Stimulated activated CD8-positive, alpha-beta memory T cell treated with anti-CD3 and anti-CD28 coated beads, Interleukin-7, amount 100 ng/mL, for 1 hour (primary cell): ENCODE data around the gene APC2.
A peak's percentile ranks its signal among the peaks of the same experiment; 100 is the strongest.
"Not testable (repeated sequence)": the region's sequence is repeated elsewhere in the genome, so short reads cannot be mapped to it uniquely, and the experiment has no call there.

ENCODE experiments used
- DNase-seq, 2 donors: peaks; one replicate each; pipeline ENCODE4 v3.0.0-alpha.2; 2020; ENCODE audit warnings: low read depth in 2 of 2

The APC2 gene

DNA sequence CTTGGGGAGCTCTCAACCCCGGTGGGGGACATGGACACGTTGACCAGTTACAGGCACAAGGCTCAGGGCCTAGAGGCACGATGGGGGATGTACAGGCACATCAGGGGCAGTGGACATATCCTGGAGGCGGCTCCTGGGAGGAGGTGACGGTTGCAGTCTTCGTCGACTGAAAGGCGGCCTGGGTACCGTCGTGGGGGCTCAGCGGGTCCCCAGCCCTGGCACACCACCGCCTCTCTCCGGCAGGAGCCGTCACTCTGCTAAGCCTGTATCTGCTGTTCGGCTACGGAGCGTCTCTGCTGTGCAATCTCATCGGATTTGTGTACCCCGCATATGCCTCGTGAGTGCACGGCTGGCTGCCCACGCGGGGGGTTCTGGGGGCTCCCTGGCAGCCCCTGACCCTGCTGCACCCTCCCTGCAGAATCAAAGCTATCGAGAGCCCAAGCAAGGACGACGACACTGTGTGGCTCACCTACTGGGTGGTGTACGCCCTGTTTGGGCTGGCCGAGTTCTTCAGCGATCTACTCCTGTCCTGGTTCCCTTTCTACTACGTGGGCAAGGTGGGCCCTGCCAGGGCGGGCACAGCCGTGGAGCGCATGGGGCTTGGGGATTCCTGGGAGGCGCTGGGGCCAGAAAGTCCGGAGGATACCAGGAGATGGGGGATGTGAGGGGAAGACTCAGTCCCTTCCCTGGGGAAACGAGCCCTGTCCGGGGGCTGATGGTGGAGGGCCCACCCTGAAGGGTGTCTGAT is 45.3 kb downstream of the APC2 start:
- DNase-seq, result no peak

DNA sequence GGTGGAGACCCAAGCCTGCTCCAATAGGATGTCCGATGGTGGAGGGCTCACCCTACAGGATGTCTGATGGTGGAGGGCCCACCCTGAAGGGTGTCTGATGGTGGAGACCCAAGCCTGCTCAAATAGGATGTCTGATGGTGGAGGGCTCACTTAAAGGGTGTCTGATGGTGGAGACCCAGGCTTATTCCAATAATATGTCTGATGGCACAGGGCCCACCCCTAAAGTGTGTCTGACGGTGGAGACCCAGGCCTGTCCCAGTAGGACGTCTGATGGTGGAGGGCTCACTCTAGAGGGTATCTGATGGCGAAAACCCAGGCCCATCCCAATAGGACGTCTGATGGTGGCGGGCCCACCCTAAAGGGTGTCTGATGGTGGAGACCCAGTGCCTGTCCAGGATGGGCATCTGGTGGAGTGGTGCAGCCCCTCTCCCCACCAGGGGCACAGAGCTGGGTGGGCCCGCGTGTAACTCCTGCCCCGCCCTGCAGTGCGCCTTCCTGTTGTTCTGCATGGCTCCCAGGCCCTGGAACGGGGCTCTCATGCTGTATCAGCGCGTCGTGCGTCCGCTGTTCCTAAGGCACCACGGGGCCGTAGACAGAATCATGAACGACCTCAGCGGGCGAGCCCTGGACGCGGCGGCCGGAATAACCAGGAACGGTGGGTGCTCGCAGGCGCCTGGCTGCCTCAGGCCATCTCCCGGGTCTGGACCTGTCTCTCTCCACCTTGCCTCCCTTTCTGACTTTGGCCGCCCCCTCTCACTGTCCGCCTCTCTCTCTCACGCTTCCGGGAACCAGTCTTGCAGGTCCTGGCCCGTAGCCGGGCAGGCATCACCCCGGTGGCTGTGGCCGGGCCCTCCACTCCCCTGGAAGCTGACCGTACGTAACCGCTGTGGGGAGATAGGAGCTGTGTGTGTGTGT is 46.1 kb downstream of the APC2 start:
- no peak for DNase-seq

DNA sequence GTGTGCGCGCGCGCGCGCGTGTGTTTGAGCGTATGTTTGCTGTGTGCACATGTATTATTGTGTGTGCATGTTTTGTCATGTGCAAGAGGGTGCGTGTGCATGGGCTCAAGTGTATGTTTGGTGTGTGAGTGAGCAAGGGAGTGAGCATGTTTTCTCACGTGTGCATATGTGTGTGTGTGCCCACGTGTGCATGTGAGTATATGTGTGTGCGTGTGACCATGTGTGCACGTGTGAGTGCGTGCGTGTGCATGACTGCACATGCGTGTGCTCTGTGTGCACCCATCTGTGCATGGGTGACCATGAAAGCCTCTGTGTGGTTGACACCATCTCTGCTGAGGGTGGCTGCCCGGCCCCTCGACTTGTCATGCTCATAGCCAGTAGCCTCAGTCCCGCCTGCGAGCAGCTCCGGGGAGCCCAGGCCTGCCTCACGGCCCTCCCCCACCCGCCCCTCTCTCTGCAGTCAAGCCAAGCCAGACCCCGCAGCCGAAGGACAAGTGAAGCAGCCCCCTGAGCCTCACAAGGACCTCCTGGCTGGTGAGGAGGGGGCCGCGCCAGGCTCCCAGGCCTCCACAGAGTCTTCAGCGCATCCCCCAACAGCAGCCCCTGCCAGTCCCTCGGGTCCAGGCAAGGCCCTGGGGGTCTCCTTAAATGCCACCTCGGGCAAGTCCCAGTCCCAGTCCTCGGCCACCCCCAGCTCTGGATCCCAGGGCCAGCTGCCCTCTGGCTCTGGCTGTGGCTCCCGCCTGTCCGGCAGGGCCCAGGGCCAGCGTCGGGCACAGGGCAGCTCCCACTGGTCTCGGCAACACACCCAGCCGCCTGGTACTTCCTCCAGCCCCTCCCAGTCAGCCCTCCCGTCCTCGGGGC is 47.0 kb downstream of the APC2 start:
- DNase-seq, result no peak

DNA sequence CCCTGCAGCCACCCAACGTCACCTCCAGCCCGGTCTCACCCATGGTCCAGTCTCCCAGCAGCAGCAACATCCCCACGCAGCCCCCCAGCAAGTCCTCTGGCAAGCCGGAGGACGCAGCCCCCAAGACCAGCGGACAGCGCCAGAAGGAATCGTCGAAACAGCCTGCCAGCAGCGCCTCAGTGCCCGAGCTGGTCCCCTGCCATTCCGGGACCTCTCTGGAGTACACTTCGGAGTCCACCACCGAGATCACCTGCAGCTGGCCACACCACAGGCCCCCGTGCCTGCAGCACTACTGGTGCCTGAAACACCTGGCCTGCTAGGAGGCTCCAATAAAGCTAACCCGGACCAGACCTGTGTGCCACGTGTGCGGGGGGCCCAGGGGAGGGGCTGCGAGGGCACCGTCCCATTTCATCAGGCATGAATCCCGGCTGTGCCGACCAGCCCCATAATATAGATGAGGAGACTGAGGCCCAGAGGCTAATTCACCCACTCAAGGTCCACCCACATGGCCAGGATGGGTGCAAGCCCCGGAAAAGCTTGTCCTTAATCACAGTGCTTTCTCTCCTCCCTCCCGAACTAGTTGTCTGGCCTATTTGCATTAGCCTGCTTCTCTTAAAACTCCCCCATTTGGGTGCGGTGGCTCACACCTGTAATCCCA is 47.8 kb downstream of the APC2 start:
- no peak for DNase-seq

GRCh38 chr19:1499231-1499630 is 49.3 kb downstream of the APC2 start:
- DNase-seq, result not testable (repeated sequence)

DNA sequence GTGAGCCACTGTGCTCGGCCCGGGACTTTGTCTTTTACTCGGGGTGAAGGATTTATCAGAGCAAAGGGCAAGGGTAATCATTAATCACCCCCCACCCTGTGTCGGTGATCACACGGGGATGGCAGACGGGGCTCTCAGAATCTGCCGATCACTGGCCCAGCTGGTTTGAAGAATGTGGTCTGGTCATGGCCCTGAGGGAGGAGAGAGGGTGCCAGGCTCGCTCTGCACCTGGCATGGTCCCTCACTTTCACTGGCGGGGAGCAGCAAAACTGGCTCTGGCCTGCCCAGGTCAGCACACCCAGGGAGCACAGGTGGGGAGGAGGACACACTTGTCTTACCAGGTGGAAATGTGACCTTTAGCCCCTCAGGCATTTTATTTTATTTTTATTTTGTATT is 51.3 kb downstream of the APC2 start:
- no peak for DNase-seq

DNA sequence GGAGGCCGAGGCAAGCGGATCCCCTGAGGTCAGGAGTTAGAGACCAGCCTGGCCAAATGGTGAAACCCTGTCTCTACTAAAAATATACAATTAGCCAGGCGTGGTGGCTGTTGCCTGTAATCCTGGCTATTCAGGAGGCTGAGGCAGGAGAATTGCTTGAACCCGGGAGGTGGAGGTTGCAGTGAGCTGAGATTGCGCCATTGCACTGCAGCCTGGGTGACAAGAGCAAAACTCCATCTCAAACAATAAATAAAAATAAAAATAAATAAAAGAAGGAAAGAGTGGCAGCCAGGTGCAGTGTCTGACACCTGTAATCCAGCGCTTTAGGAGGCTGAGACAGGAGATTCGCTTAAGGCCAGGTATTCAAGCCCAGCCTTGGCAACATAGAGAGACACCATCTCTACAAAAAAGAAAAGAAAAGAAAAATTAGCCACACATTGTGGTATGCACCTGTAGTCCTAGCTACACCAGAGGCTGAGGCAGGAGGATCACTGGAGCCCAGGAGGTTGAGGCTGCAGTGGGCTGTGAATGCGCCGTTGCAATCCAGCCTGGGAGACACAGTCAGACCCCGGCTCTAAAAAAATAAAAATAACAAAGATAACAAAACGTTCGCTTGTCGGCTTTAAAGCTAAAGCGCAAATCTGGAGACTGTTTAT is 52.6 kb downstream of the APC2 start:
- no peak for DNase-seq

- peak; percentile 25 to 31 for DNase-seq
Measured at GRCh38 chr19:1503089-1503924, 53.4 kb downstream of the APC2 start.

DNA sequence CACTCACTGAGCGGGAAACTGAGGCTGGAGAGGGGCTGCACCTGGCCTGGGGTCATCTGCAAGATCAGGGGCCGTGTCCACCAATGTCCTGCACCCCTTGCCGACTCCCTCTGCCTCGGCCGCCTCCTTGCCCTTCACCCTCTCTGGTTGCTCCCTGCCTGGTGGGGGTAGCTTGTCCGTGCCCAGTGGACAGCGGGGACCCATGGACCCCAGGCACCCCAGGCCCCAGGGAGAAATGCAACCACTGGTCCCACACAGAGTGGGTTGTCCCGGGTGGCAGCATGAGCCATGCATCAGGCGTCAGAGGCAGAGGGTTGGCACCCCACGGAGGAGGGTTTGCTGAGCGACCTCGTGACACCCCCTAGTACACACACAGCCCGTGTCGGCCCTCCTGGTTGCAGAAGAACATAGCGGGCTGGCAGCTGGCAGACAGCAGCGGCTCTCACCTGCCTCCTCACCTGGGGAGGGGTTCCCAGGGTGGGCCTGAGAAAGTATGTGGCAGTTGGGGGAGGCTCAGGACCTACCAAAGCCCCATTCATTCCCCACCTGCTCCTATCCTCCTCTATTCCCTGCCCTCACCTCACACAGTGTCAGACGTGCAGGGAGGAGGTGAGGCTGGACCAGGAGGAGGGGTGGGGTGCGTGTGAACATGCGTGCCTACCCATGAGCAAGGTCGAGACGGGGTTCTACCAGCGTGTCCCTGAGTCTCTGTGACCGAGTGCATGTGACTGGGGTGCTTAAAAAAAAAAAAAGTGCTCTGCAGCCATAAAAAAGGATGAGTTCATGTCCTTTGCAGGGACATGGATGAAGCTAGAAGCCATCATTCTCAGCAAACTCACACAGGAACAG is 54.2 kb downstream of the APC2 start:
- DNase-seq, result no peak

DNA sequence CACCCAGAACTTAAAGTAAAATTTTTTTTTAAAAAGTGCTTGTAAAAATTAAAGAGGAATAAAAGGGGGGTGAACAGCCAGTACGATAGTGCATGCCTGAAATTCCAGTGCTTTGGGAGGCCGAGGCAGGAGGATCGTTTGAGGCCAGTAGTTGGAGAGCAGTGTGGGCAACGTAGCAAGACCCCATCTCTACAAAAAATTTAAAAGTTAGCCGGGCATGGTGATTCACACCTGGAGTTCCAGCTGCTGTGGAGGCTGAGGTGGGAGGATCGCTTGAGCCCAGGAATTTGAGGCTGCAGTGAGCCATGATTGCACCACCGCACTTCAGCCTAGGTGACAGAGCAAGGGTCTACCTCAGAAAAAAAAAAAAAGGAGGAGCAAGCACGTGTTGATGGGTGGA is 55.1 kb downstream of the APC2 start:
- no peak for DNase-seq

GRCh38 chr19:1505991-1506881 is 56.3 kb downstream of the APC2 start:
- DNase-seq, result no peak

- DNase-seq, result no peak
Measured at GRCh38 chr19:1507192-1507660, 57.3 kb downstream of the APC2 start.

DNA sequence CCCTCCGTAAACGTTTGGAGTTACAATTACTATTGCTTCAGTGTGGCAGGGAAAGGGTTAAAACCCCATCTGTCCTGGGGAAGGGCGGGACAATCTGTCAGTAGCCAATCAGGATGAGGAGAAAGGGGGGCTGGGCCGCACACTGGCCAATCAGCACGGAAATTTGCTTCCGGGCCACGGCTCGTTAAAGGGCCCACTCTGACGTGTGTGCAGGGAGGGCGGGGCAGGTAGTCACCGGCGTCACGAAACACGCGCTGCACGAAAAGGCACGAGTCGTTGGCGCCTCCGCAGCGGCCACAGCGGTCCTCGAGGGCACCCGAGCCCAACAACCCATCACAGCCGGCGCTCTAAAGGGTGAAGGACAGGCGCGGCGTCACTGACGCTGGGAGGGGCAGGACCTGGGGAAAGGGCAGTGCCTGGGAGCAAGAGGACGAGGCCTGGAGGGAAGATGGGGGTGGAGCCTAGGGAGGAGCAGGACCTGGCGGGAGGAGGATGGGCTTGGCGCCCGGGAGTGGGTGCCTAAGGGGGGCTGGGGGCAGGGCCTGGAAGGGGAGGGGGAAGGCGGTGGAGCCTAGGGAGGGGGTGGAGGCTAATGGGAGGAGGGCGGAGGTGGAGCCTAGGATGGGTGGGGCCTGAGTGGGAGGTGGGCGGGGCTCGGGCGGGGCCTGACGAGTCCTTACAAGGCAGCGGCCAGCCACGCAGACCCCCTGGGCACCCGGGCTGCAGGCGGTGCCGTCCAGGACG is 58.0 kb downstream of the APC2 start:
- peak; percentile 71 to 76 for DNase-seq

- no peak for DNase-seq
Measured at GRCh38 chr19:1508507-1508856, 58.6 kb downstream of the APC2 start.

- DNase-seq, result no peak
Measured at GRCh38 chr19:1509602-1510441, 59.9 kb downstream of the APC2 start.

- no peak for DNase-seq
Measured at GRCh38 chr19:1510442-1510806, 60.5 kb downstream of the APC2 start.

GRCh38 chr19:1510807-1511206 is 60.9 kb downstream of the APC2 start:
- no peak for DNase-seq
